Islet precursor cell (in vitro differentiated cells): ENCODE results near the gene ARHGAP8.
A peak's percentile ranks its signal among the peaks of the same experiment; 100 is the strongest.

Experiments used
- DNase-seq: peaks from one replicate; pipeline ENCODE4 v3.0.0-alpha.2; 2018

The ARHGAP8 gene

GRCh38 chr22:44807232-44807631 is 54.9 kb downstream of the ARHGAP8 start:
- DNase-seq: no peak

GRCh38 chr22:44807915-44808690 is 55.7 kb downstream of the ARHGAP8 start:
- DNase-seq: peak; percentile 71

- DNase-seq: no peak
Observed at GRCh38 chr22:44809456-44809855, 57.1 kb downstream of the ARHGAP8 start.

- DNase-seq: no peak
Observed at GRCh38 chr22:44811141-44811540, 58.8 kb downstream of the ARHGAP8 start.

- DNase-seq: no peak
Observed at GRCh38 chr22:44813416-44813815, 61.0 kb downstream of the ARHGAP8 start.

- no peak for DNase-seq
Observed at GRCh38 chr22:44814266-44815098, 62.1 kb downstream of the ARHGAP8 start.

- DNase-seq: no peak
Observed at GRCh38 chr22:44815099-44816070, 63.0 kb downstream of the ARHGAP8 start.

- no peak for DNase-seq
Observed at GRCh38 chr22:44816141-44816540, 63.8 kb downstream of the ARHGAP8 start.

- DNase-seq: no peak
Observed at GRCh38 chr22:44818727-44819126, 66.4 kb downstream of the ARHGAP8 start.

- no peak for DNase-seq
Observed at GRCh38 chr22:44819966-44820631, 67.7 kb downstream of the ARHGAP8 start.

- no peak for DNase-seq
Observed at GRCh38 chr22:44821741-44822475, 69.5 kb downstream of the ARHGAP8 start.

GRCh38 chr22:44822534-44822933 is 70.2 kb downstream of the ARHGAP8 start:
- no peak for DNase-seq

- no peak for DNase-seq
Observed at GRCh38 chr22:44823396-44823795, 71.0 kb downstream of the ARHGAP8 start.

- no peak for DNase-seq
Observed at GRCh38 chr22:44823806-44824205, 71.4 kb downstream of the ARHGAP8 start.

GRCh38 chr22:44824271-44824670 is 71.9 kb downstream of the ARHGAP8 start:
- no peak for DNase-seq

- DNase-seq: no peak
Observed at GRCh38 chr22:44825310-44826150, 73.2 kb downstream of the ARHGAP8 start.

GRCh38 chr22:44827666-44828190 is 75.4 kb downstream of the ARHGAP8 start:
- DNase-seq: no peak

- no peak for DNase-seq
Observed at GRCh38 chr22:44828193-44828592, 75.8 kb downstream of the ARHGAP8 start.

GRCh38 chr22:44831885-44832284 is 79.5 kb downstream of the ARHGAP8 start:
- no peak for DNase-seq

GRCh38 chr22:44834065-44834464 is 81.7 kb downstream of the ARHGAP8 start:
- DNase-seq: no peak
